GM19438 (cell line): ENCODE measurements around the gene AP2S1.
"Not testable (repeated sequence)": the region's sequence is repeated elsewhere in the genome, so short reads cannot be mapped to it uniquely, and the experiment has no call there.

ENCODE experiments used
- ATAC-seq: cut with Tn5 transposase; IDR thresholded peaks from one replicate; pipeline ENCODE4 v1.9.1; 2021; ENCODE audit warnings: low read depth; ENCODE audit not compliant: unreplicated experiment

AP2S1 gene

DNA sequence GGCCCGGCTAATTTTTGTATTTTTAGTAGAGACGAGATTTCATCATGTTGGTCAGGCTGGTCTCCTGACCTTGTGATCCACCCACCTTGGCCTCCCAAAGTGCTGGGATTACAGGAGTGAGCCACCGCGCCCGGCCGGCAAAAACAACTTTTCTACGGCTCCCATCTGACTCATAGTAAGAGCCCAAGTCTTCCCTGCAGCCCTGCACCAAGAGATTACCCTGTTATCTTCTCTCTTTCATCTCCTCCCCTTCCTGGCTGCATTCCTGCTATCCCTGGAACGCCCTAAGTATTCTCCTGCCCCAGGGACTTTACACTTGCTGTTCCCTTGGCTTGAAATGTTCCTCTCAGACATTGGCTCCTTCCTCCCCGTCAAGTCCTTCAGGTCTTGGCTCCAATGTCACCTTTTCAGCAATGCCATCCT is 6.6 kb downstream of the AP2S1 start:
- ATAC-seq, result no peak

- ATAC-seq, result no peak
Measured at GRCh38 chr19:46842791-46843190, 7.9 kb downstream of the AP2S1 start.

- no peak for ATAC-seq
Measured at GRCh38 chr19:46841458-46842083, 9.1 kb downstream of the AP2S1 start.

DNA sequence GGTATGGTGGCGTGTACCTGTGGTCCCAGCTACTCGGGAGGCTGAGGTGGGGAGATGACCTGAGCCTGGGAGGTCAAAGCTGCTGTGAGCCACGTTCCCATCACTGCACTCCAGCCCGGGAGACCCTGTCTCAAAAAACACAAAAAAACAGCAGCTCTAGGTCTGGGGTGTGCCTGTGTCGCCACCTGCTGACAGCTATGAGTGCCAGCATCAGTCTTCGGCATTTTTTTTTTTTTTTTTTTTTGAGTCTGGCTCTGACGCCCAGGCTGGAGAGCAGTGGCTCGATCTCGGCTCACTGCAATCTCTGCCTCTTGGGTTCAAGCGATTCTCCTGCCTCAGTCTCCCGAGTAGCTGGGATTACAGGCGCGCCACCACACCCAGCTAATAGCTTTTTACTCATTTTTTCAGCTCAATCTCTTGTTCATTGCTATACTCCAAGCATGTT is 10.1 kb downstream of the AP2S1 start:
- ATAC-seq, result no peak

DNA sequence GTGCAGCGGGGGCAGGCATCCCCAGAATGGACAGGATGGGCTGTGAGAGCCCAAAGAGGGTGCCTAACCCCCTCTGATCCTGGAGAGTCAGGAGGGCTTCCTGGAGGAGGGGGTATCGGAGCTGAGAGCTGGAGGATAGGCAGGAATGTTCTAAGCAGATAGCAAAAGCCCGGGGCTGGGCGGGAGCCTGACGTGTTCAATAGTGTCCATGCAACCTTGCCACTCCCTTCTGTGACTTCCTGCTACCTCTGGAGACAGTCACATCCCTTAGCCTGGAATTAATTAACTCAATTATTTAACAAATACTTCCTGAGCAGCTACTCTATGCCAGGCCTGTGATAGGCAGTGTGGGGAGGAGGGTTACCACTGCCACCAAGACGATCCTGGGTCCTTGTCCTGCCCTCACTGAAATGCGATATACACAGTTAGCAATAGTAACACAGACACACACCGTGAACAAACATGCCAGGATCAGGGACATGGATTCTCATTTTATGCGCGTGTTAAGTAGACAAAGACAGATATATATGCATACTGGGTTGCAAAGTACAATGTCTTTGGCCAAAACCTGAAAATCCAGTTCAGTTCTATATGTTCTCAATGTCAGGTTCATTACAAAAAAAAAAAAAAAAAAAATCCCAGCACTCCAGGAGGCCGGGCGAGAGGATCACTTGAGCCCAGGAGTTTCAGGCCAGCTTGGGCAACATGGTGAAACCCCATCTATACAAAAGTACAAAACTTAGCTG is 10.7 kb downstream of the AP2S1 start:
- ATAC-seq, result no peak

- ATAC-seq, result no peak
Measured at GRCh38 chr19:46838160-46838559, 12.5 kb downstream of the AP2S1 start.

DNA sequence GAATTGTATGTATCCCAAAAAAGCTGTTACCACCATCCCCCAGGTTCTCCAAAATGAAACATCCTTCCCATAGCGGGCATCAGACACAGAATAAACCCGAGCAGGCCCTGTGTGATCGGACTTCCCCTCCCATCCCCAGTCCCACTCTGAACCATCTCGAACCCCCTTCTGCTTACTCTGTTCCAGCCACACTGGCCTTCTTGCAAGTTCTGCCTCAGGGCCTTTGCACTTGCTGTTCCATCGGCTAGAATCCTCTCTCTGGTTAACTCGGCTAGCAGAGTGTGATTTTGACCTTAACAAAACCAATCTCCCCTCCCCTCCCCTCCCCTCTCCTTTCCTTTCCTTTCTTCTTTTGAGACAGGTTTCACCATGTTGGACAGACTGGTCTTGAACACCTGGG is 15.7 kb downstream of the AP2S1 start:
- ATAC-seq, result no peak

GRCh38 chr19:46834121-46834520 is 16.5 kb downstream of the AP2S1 start:
- no peak for ATAC-seq

GRCh38 chr19:46830864-46831263 is 19.8 kb downstream of the AP2S1 start:
- no peak for ATAC-seq

DNA sequence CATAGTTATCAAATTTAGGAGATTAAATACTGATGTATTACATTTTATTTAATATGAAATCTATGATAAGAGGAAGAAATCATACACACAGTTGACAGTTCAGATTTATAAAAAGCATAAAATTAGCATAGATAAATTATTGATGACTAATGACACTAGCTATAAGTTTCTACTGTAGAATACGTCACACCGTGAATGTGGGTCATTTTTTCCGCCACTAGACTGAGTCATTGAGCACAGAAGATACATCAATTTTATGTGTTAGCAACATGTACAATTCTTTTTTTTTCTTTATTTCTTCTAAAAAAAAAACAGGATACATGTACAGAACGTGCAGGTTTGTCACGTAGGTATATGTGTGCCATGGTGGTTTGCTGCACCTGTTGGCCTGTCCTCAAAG is 22.2 kb downstream of the AP2S1 start:
- ATAC-seq, result no peak

DNA sequence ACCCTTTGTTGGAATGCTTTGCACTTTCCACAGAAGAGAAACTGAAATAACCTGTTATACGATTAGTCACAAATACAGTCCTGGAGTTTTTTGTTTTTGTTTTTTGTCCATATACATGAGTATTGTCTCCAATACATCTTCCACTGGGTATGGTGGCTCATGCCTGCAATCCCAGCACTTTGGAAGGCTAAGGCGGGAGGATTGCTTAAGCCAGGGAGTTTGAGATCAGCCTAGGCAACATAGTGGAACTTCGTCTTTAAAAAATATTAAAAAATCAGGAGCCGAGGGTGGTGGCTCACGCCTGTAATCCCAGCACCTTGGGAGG is 25.0 kb downstream of the AP2S1 start:
- ATAC-seq, result no peak

DNA sequence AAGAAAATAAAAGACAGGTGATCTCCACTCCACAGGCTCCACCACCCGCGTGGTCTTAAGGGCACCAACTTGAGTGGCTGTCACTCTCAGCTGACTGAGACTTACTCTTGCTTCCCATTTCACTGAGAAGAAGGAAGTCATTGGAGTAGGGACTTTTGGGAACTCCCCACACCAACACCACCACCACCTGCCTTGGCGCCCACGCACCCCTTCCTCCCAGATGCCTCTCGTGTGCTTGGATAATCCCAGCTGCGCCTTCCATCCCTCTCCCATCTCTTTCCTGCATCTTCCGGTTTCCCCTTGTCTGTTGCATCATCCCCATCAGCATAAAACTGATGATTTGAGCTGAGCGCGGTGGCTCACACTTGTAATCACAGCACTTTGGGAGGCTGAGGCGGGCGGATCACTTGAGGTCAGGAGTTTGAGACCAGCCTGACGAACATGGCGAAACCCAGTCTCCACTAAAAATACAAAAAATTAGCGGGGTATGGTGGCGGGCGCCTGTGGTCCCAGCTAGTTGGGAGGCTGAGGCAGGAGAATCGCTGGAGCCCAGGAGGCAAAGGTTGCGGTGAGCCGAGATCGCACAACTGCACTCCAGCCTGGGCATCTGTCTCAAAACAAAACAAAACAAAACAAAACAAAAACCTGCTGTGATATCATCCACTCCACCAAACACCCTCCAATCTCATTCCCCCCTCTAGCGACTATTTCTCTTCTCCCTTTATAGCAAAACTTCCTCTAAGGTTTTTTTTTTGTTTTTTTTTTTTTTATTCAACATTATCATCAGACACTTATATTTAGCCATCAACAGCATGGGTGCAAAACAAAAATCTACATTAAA is 25.5 kb downstream of the AP2S1 start:
- no peak for ATAC-seq

DNA sequence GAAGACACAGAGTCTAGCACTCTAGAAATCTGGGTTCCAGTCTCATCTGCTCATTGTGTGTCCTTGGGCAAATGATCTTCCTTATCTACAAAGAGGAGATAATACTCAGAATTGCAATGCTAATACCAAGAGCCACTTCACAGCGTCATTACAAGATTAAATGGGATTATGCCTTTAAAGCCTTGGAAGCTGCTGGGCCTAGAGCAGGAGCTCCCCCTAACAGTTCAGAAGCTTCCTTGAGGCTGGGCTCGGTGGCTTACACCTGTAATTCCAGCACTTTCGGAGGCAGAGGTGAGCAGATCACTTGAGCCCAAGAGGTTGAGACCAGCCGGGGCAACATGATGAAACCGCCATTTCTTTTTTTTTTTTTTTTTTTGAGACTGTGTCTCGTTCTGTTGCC is 27.6 kb downstream of the AP2S1 start:
- ATAC-seq, result no peak

DNA sequence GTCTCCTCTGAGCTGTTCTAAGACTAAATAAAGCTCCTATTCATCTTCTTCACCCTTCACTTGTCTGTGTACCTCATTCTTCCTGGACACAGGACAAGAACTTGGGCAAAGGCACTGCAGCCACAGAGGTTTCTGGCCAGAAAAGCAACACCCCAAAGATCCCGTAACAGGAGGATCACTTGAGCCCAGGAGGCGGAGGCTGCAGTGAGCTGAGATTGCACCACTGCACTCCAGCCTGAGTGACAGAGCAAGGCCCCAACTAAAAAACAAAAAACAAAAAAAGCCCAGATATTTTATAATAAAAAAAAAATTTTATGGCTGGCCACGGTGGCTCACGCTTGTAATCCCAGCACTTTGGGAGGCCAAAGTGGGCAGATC is 28.2 kb downstream of the AP2S1 start:
- ATAC-seq, result not testable (repeated sequence)

- ATAC-seq, result no peak
Measured at GRCh38 chr19:46821512-46822409, 28.9 kb downstream of the AP2S1 start.

DNA sequence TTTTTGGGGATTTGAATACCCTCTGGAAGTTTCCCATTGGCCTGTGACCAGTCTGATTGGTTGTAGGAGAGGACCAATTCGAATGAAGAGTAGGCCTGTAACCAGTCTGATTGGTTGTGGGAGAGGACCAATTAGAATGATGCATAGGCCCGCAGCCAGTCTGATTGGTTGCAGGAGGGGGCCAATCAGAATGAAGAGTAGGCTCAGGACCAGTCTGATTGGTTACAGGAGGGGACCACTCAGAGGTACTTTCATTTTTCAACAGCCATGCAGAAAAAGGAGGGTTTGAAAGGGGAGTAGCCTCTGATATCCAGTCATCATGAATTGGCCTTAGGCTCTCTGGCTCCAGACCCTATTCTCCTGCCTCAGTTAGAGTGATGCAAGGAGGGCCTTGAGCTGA is 31.8 kb downstream of the AP2S1 start:
- ATAC-seq, result no peak

GRCh38 chr19:46815833-46816627 is 34.6 kb downstream of the AP2S1 start:
- ATAC-seq, result no peak

GRCh38 chr19:46813839-46814358 is 36.7 kb downstream of the AP2S1 start:
- ATAC-seq, result no peak

GRCh38 chr19:46812977-46813838 is 37.4 kb downstream of the AP2S1 start:
- no peak for ATAC-seq
